Stimulated activated CD4-positive, alpha-beta T cell treated with anti-CD3 and anti-CD28 coated beads, Interleukin-15, amount 100 ng/mL, for 1 hour (primary cell): Measurements from ENCODE around the gene CENPP.
"Not testable (repeated sequence)": the region's sequence is repeated elsewhere in the genome, so short reads cannot be mapped to it uniquely, and the experiment has no call there.

Source experiments
- DNase-seq, 2 donors: peaks; one replicate each; pipeline ENCODE4 v3.0.0-alpha.2; 2020; ENCODE audit warnings: low read depth in 1 of 2, low spot score in 1 of 2

CENPP gene

GRCh38 chr9:92612816-92613215 is 287.1 kb downstream of the CENPP start:
- DNase-seq = no peak

DNA sequence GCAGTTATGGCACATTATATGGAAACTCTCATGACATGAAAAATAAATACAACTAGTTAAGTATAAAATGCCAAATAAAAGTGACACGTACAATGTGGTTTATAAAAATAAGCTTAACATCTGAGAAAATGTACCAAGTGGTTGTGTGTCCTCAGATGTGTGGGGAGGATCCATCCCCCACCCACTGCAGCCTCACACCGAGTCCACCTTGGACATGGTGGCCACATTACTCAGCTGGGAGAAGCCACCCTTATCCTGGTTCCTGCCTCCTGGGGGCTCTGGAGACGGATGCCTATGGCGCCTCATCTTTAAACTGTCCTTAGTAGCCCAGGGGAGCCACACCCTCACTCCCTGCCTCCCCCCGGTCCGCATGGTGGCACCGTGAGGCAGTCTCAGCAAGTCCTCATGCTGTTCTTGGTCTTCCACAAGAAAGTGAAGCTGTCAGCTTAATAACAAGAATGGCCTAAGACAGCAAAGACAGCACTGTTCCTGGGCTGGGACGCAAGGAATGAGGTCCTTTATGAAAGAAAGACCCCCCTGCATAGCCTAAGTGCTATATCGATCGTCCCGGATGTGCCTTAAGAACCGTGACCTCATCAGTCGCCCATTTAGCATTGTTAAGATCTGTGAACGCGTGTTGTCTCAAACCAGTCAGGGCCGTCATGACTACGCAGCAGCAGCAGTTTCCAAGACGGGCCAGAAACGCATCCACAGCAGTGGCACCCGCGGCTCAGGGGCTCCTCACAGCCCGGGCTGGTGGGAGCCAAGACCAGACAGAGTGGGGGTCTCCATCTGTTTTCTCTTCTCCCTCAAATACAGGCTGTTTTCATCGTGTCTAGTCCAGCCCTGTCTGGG is 287.7 kb downstream of the CENPP start:
- no peak for DNase-seq

- no peak for DNase-seq
Observed at GRCh38 chr9:92614123-92614510, 288.4 kb downstream of the CENPP start.

DNA sequence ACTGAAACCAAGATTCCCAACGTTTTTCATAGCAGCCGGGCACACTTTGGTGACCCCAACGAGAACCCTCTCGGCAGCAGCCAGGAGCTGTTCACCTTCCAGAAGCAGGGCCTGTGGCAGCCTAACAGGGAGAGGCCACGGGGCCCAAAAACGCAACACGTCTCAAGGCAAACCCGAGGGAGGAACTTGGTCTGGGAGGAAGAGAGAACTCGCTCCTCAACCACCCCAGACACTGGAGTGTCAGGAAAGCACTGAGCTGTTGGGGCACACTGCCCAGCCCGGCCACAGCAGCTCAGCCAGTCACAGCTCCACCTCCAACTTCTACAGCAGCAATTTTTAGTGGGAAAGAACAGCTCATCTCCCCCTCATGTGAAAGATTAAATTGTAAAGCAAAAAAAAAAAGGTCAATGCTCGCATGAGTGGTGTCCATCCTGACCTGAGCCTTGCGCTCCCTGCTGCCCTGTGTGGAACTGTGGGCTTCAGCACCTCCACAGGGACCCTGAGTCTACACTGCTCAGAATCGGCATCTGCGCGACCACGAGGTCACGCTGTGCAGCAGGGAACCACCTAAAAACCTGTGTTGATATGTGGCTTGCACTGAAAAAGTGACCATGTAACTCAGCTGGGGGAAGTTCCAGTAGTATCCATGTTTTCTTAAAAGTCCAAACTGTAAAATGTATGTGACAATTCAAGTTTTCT is 289.2 kb downstream of the CENPP start:
- no peak for DNase-seq

DNA sequence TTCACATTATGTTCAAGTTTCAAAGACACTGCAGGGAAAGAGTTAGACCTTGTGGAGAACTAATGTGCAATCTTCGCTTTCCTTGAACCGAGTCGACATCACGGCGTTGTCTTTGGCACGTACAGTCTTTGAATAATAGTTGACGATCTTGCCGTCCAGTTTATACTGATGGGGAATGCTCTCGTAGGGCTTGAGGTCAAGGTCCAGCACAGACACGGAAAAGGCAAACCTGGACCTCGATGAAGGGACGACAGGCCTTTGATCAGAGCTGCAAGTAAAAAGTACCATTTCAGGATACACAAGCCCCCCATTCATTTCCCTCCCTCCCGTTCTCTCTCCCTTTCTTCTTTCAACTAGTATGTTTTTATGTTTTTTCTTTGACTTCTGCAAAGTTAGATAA is 290.0 kb downstream of the CENPP start:
- DNase-seq = no peak

GRCh38 chr9:92616199-92616641 is 290.5 kb downstream of the CENPP start:
- DNase-seq = no peak

GRCh38 chr9:92616655-92617111 is 290.9 kb downstream of the CENPP start:
- no peak for DNase-seq

DNA sequence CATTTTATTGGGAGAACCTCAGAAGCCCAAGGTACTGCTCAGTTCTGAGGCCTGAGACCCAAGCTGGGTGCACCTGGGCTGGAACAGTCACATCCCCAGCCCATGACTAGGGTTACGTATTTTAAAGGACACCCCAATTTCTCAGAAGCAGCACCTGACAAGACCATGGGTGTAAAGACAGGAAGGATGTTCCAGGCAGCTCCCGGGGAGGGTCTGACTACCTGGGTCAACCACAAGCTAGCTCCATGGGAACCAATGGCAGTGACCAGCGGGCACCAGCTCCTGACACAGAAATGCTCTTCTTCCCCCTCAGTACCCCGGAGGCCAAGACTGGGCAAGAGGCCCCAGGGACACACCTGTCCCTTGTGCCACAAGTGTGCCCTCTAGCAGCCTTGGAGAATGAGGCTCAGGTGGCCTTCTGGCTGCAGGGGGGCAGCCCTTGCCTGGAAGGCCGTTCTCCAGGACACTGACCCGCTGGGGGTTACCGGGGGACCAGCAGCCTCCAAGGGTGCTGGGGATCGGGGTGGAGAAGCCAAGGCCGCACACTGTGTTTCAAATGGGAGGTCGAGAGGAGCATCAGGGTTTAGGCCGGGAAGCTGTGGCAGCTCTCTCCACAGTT is 291.6 kb downstream of the CENPP start:
- no peak for DNase-seq

DNA sequence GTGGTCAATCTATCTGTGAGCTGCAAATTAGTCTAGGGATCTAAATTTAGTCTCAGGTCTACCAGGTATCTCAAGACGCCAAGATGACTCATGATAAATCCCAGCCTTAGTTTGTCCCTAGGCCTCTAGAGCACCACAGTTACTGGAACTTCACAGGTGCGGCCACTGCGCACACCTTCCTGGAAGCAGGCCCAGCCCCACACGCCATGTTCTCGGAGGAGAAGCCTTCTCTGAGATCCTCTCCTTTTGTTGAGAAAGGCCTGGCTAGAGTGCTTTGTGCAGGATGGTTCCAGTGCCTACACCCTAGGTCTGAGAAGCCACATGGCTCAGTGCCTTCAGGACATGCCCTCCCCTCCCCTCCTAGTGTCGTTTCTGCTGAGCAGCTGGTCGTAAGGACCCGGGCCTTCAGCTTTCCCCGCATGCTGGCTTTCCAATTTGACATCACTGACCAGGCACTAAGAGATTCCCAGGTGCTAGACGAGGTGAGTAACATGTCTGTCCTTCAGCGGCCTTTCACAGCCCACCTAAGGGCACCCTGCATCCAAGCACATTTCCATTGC is 292.3 kb downstream of the CENPP start:
- no peak for DNase-seq

DNA sequence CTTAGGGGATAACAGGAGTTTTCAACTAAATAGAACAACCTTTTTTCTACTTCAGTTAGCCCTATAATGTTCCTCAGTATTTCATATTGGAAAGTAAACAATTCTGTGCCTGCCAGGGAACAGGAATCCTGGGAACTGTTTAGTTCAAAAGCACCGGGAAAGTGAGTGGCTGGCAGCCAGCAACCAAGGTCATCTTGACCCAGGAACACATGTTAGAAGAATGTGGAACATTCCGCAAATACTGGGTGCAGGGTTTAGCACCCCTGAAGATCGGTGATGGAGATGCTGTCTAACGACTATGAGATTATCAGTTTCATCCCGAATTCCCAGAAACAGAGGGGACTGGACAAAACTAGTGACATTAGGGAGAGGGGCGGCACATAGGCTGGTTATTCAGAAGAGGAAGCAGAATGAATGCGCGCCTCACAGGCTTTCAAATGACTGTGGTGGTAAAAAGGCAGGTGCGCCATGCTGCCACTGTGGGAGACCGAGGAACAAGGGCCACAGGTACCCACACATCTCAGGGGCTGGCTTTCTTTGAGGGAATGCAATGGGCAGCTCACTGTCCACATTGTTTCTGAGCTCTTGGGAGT is 293.0 kb downstream of the CENPP start:
- no peak for DNase-seq

- DNase-seq = no peak
Observed at GRCh38 chr9:92619601-92620300, 294.0 kb downstream of the CENPP start.

DNA sequence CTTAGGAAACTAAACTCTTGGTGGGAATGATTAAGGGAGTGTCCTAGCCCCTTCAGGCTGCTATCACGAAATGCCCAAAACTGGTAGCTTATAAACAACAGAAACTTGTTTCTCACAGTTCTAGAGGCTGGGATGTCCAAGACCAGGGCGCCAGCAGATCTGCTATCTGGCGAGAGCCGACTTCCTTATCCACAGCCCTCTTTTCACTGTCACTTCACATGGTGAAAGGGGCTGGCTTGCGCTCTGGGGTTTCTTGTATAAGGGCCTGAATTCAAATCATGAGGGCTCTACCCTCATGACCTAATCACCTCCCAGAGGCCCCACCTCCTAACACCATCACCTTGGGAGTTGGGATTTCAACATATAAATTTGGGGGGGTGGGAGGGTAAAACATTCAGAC is 295.1 kb downstream of the CENPP start:
- DNase-seq = no peak

- not testable (repeated sequence) for DNase-seq
Observed at GRCh38 chr9:92623936-92624335, 298.2 kb downstream of the CENPP start.

GRCh38 chr9:92626484-92626883 is 300.7 kb downstream of the CENPP start:
- no peak for DNase-seq

- no peak for DNase-seq
Observed at GRCh38 chr9:92627651-92628050, 301.9 kb downstream of the CENPP start.

GRCh38 chr9:92631452-92632343 is 305.9 kb downstream of the CENPP start:
- no peak for DNase-seq

- no peak for DNase-seq
Observed at GRCh38 chr9:92632641-92633040, 306.9 kb downstream of the CENPP start.

DNA sequence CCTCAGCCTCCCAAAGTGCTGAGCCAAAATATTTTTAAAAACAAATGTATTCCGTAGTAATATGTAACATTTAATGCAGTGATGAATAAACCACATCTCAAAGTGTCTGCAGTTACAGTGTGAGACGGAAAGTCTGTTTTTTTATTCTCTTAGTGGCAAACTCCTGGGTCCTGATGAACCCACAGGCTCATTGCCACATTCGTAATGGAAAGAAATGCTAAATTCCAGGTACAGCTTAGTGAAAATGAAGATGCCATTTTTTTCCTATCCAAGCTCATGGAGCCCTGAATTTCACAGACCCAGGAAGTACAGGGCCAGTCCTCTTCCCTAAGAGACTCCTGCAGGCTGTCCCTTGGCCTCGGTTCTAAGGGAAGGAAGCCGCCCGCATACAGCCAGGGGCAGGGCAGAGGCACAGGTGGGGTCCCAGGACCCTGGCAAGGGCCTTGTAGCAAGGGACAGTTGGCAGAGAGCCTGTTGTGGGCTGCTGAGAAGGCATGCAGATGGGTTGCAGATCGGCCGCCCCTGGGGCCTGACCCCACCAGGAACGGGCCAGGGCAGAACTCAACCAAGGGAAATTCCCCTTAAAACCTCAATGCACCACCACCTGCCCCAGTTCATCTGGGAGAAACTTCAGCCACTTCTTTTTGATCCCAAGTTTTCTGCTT is 308.0 kb downstream of the CENPP start:
- DNase-seq = no peak
